Islet of Langerhans (tissue), 1 donor: ENCODE data around the gene STING1.
"Not testable (repeated sequence)": the region's sequence is repeated elsewhere in the genome, so short reads cannot be mapped to it uniquely, and the experiment has no call there.

Source experiments
- FAIRE-seq: peaks from one replicate; lab custom pipeline; 2011; peaks lifted over from hg19 to GRCh38; lab: Jason Lieb, UNC

The STING1 gene

DNA sequence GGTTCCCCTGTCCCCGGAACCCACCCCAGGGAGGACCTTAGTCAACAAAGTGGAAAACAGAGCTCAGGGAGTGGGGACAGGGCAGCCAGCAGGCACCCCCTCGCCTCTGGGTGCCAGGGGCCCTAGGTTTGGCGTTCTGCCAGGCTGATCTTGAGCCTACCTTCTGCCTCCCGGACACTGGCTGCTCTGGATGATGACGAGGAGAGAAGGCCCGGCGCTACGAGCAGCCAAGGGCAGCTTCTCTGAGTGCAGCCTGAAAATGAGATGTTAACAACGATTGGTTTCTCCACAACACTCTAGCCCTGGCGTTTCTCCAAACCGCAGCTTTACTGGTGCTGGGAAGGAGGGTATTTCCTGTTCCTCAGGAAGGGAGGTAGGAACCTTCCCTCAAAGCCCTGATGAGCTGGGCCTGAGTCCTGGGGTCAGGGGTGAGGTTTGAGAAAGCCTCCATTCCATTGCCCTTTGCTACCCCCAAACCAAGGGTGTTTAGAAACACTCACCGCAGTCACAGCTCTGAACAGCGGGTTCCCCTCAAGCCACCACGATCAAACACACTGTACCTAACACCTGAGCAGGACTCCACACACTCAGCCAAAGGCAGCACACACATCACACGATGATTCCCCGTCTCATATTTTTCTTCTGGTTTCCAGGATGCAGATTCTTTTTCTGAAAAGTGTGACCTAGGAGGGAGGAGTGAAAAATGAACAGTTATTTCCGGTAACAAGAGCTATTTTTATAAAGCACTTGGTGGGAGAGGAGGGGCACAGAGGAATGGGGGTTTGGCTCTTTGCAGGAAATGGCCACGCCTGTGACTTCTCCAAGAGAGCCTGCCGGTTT is at the start of gene STING1:
TSS of gene STING1 (minus strand) at position 709 of the 840 bp plus-strand sequence. CDS start 1,054 bp downstream, outside the sequence.
- no peak for FAIRE-seq

DNA sequence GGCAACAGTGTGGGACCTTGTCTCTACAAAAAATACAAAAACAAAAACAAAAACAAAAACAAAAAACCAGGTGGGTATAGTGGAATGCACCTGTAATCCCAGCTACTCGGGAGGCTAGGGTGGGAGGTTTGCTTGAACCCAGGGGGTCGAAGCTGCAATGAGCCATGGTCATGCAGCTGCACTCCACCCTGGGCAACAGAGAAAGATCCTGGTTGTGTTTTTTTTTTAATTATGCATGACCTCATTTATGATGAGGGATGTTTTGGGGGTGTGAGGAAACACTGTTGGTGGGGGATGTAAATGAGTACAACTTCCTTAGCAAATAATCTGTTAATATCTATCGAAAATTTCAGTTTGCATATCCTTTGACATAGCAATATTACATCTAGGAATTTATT is 49.2 kb upstream of the STING1 start:
- no peak for FAIRE-seq

DNA sequence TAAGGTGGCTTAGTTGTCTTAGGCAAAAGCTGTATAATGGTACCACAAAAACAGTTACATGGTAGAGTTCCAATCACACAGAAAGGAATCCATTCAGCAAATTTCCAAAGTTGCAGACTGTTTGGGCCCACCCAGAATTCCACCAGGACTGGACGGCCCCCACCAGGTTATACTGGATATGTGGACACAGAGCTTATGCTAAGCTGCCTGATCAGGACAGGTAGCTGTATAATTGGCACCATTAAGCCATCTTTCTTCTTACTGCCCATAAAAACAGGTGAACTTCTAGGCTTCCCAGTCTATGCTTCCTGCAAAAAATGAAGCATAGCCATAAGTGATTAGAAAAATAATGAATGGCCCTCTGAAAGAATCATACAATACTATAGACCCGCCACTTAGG is 47.5 kb upstream of the STING1 start:
- not testable (repeated sequence) for FAIRE-seq

DNA sequence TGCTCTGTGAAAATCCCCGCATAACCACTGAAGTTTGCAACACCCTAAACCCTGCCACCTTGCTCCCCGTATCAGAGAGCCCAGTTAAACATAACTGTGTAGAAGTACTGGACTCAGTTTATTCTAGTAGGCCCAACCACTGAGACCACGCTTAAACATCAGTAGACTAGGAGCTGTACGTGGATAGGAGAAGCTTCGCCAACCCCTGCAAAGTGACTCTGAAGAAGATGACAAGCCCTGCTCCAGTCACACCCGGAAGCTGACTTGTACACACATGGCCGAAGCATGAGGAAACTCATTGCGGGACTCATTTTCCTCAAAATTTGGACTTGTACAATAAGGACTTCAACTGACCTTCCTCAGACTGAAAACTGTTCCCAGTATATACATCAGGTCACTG is 46.1 kb upstream of the STING1 start:
- FAIRE-seq: not testable (repeated sequence)

DNA sequence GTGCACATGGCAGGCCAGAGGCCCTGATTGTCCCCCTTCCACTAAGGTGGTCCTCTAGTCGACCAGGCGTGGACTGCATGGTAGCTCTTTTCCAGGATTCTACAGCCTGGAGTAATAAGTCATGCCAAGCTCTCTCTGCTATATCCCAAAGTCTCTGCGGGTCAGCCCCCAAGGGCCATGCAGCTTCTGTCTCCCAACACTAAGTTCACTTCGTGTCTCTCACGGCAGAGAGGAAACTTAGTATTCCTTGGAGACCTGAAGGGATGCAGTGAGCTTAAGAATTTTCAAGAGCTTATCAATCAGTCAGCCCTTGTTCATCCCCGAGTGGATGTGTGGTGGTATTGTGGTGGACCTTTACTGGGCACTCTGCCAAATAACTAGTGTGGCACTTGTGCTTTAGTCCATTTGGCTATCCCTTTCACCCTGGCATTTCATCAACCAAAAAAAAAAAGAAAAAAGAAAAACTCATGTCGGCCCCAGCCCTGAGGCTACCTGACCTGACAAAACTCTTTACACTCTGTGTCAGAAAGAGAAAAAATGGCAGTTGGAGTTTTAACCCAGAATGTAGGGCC is 45.4 kb upstream of the STING1 start:
- not testable (repeated sequence) for FAIRE-seq

DNA sequence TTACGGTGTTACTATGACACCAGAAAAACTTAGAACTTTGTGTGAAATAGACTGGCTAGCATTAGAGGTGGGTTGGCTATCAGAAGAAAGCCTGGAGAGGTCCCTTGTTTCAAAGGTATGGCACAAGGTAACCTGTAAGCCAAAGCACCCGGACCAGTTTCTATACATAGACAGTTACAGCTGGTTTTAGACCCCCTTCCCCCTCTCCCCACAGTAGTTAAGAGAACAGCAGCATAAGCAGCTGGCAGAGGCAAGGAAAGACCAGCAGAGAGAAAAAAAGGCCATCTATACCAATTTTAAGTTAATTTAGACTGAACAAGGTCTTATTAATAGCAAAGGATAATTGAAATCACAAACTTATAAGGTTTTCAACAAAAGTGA is 44.5 kb upstream of the STING1 start:
- not testable (repeated sequence) for FAIRE-seq

DNA sequence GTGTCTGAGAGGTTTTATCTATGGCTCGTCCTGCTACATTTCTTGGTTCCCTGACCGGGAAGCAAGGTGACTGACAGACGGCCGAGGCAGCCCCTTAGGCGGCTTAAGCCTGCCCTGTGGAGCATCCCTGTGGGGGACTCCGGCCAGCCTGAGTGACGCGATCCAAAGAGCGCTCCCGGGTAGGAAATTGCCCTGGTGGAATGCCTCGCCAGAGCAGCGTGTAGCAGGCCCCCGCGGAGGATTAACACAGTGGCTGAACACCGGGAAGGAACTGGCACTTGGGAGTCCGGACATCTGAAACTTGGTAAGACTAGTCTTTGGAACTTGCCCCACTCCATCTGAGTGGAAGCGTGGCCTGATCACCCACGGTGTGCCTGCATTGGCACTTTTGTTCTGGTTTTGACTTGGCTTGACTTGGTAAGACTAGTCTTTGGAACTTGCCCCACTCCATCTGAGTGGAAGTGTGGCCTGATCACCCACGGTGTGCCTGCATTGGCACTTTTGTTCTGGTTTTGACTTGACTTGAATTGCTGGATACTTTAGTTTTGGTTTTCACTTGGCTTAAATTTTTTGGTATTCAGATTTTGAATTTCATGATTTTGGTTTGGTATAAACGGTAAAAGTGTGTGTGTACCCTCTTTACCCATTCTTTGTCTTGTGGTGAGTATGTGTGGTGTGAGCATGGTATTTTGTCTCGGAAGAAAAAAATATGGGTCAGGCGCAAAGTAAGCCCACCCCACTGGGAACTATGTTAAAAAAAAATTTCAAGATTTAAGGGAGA is 43.9 kb upstream of the STING1 start:
- not testable (repeated sequence) for FAIRE-seq

DNA sequence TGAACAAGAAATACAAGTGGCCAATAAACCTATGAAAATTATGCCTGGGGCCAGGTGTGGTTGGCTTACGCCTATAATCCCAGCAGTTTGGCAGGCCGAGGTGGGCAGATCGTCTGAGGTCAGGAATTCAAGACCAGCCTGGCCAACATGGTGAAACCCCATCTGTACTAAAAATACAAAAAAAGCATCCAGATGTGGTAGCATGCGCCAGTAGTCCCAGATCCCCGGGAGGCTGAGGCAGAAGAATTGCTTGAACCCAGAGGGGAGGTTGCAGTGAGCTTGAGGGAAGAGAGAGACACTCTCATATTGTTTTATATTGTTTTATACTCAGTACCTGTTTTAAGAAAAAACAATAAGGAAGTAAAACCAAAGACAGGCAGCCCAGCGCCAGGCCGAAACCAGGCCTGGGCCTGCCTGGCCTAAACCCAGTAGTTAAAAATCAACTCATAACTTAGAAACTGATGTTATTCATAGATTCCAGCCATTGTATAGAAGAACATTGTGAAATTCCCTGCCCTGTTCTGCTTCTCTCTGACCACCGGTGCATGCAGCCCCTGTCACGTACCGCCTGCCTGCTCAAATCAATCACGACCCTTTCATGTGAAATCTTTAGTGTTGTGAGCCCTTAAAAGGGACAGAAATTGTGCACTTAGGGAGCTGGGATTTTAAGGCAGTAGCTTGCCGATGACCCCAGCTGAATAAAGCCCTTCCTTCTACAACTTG is 43.2 kb upstream of the STING1 start:
- FAIRE-seq: not testable (repeated sequence)

DNA sequence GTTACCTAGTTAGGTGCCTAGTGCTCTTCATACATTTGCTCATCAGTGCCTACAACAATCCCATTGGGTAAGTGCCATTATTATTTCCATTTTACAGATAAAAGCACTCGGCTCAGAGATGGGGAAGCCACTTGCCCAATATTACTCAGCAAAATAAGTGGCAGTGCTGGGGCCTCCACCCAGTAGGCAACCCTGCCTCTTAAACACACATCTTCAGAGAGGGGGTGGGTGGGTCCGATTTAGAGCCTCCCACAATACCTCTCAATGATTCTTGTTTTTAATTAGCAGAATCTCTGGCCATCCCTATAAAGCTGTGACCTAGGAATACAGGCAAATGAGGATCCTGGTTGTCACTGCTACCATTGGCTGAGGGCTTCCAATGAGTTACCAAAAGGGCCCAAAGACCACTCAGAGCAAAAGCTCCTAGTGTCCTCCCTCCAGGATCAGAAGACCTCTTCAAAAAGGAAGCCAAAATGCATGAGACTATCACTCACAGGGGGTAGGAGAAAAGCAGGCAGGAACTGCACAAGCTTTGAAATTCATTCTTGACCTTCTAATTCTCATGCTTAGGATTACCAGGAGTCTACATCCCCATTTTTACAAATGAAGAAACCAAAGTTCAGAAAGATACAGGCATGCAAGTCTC is 42.5 kb upstream of the STING1 start:
- FAIRE-seq: no peak

DNA sequence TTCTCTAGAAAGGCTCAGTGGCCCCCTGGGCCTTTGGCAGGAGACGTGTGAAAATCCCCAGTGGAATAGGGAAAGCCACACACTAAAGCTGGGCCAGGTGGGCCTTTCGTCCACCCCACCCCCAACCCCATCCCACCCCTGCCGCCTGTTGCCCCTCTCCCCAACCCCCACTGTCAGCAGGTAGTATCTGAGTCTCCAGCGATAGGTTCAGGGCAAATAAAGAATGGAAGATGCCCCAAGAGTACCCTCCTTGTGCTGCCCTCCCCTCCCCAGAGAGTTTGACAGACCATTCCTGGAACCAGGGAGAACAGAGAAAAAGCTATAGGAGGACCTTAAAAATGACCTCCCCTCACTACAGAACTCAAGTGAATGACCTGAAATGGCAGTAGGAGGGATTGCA is 41.9 kb upstream of the STING1 start:
- no peak for FAIRE-seq

DNA sequence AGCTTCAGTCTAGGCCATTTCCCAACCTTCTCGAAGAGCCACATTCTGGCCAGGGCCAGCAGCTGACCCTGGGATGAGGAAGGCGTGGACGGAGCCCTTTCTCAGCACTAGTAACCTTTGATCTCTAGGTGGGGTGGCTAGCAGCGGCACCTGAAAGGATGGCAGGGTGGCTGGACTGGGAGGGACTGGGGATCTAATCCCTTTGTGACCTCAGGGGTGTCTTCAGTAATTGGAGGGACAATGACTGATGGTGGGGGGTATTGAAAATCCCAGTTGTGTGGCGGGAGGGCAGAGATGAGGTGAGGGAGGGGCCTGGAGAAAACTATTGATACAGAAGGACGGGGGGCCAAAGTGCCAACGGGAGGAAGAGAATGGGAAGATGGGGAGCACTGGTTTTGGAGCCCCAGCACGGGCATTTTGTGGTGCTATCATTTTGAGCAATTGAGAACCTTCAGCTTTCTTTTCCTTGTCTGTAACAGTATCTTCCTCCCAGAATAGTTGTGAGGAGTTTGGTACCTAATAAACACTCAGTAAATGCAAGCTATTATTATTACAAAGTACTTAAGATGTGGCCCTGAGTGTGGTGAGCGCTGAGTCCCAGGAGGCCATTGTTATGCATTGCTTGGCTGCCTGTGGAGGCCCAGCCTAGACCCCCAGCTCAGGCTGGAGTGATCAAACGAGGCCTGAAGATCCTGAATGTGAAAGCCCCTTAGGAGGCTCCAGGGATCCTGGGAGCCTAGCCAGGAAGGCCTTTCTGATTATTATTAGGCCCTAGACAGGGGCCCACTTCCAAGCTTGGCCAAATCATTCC is 41.3 kb upstream of the STING1 start:
- FAIRE-seq: no peak

DNA sequence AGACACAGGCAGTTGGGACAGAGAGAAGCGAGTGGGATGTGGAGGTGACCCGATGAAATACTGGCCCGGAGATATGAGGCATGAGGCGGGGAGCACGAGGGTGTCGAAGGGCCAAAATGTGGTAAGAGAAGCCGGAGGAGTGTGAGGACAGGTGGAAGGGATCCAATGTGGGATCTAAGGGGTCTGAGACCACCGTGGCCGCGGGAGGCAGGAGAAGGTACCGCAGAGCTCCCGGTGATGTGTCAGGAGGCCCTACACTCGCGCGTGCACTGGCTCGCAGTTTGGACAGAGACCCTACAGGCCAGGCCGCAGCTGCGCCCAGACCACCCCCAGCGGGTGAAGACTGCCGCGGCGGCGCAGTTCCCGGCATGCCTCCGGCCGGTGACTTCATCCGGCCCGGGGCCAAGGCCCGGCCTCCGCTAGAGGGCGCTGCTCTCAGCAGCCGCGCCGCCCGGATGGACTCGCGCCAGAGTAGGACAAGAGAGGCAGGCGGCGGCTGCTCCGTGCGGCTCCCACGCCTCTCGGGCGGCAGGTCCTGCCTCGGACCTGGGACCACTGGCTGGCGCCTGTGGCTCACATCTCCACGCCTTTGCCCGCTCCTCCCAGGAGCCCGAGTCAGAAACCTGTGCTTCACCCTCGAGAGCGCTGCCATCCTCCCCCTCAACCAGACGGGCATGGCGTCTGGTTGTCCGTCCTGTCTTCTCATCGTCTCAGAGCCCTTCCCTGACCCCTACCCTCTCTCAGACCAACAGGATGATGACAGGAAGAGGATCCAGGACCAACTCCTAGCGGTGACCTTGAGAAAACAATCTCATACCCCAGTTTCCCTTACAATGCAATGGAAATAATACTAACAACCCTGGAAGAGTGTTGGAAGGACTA is 35.4 kb upstream of the STING1 start:
- FAIRE-seq: no peak

DNA sequence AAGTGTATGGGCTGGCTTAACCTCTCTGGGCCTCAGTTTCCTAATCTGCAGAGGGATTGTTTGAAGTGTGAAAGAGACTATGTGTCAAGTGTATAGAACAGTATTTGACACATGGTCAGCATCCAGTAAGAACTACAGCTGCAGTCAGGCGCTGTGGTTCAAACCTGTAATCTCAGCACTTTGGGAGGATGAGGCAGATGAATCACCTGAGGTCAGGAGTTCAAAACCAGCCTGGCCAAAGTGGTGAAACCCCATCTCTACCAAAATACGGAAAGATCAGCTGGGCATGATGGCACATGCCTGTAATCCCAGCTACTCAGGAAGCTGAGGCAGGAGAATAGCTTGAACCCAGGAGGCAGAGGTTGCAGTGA is 31.9 kb upstream of the STING1 start:
- FAIRE-seq: no peak

DNA sequence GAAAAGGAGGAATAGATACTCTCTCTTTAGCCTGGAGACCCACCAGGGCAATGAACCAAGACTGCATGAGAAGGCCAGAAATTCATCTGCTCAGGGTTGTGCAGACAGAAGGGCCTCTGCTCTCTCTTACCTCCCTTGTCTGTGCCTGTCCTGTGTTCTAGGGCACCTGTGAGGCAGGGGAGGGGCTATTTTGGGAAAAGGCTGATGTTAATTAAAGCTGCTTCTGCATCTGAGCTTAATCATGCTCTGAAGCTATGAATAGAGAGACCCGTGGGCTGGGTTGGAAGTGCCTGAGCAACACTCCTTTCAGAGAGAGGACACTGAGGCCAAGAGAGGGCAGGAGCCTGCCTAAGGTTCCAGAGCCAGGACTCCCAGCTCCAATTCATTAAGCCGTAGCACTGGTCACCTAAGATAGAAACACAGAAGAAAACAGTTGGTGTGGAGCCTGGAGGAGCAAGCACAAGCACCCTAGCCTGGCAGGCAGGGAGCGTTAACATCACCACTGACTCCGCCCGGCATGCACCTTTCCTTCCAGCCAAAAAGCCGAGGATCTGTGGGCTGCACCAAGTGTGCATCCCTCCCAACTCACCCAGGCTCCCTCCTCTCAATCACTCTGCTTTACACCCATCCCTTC is 31.4 kb upstream of the STING1 start:
- no peak for FAIRE-seq

DNA sequence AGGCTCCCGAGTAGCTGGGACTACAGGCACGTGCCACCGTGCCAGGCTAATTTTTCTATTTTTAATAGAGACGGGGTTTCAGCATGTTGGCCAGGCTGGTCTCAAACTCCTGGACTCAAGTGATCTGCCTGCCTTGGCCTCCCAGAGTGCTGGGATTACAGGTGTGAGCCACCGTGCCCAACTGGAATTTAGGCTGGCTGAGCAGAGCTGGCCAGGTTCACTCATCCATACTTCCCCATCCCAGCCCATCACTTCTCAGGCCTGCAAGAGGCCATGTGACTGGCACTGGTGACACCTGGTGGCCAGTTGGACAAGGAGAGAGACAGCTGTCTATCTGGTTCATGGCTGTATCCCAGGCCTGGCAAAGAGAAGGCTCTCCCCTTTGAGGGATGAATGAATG is 30.9 kb upstream of the STING1 start:
- FAIRE-seq: not testable (repeated sequence)

DNA sequence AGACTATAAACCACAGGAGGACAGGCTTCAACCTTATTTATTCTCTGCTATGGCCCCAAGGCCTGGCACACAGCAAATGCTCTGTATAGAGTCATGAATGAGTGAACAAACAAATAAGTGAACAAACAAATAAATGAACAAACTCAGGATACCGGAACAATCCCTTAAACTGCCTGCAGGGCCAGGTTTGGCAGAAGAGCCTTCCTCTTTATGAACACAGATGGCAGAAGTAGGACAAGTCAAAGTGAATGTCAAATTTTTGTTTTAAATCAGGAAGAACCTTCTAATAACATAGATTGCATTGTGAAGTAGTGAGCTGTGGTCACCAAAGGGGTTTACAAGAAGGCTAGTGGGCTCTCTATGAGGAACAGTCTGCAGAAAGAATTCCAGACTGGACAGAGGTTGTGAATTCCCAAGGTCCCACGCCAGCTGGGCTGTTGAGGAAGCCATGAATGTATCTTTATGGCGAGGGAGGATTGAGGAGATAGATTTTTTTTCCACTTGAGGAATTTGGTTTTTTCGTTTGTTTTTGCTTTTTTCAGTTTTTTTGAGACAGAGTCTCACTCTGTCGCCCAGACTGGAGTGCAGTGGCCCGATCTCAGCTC is 30.3 kb upstream of the STING1 start:
- no peak for FAIRE-seq

DNA sequence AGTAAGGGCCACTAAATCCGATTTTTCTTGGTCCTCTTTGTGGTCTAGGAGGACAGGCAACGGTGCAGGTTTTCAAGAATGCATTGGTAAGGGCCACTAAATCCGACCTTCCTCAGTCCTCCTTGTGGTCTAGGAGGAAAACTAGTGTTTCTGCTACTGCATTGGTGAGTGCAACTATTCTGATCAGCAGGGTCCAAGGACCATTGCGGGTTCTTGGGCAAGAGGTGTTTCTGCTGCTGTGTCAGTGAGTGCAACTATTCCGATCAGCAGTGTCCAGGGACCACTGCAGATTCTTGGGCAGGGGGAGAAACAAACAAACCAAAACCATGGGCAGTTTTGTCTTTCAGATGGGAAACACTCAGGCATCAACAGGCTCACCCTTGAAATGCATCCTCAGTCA is 22.2 kb upstream of the STING1 start:
- not testable (repeated sequence) for FAIRE-seq

DNA sequence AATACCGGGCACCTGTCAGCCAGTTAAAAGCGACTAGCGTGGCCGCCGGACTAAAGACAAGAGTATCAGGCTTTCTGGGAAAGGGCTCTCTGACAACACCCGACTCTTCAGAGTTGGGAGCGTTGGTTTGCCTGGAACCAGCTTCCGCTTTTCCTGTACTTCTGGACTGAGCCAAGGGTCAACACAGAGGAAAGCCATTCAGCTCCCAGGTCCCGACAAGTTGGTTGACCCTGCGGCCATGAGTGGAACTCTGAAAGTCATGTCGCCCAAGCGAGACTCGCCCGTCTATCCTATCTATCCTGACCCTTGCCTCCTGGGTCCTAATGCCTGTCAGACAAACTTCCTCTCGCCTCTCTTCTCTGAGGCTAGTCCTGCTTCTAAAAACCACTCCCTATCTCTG is 21.3 kb upstream of the STING1 start:
- not testable (repeated sequence) for FAIRE-seq
